ENCODE measurements around the gene FOCAD.

Gene FOCAD

DNA sequence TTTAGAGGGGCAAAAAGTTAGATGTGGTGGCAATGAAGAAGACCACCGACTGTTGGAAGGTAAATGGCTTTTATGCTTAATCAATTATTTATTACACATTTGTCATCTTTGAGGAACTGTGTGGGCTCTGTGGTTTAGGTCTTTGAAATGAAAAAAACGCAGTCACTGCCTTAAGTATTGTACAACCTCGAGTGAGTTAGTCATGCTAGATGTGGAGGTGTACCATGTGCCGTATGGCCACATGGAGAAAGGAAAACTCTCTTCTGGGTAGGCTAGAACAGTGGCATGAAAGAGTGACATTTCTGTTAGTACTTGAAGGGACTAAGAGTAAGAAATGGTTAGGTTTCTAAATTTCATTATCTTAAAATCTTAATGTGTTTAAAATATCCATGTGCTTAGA lies 181.3 kb downstream of the FOCAD start:
- TF ChIP-seq, protein P1, sequence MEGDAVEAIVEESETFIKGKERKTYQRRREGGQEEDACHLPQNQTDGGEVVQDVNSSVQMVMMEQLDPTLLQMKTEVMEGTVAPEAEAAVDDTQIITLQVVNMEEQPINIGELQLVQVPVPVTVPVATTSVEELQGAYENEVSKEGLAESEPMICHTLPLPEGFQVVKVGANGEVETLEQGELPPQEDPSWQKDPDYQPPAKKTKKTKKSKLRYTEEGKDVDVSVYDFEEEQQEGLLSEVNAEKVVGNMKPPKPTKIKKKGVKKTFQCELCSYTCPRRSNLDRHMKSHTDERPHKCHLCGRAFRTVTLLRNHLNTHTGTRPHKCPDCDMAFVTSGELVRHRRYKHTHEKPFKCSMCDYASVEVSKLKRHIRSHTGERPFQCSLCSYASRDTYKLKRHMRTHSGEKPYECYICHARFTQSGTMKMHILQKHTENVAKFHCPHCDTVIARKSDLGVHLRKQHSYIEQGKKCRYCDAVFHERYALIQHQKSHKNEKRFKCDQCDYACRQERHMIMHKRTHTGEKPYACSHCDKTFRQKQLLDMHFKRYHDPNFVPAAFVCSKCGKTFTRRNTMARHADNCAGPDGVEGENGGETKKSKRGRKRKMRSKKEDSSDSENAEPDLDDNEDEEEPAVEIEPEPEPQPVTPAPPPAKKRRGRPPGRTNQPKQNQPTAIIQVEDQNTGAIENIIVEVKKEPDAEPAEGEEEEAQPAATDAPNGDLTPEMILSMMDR (IDR thresholded peaks at IDR 0.05; ENCODE audit: low read depth, low read length, missing control alignments): no peak
- no peak for DNase-seq (ENCODE audit: low read depth)
- H3K4me3 ChIP-seq (ENCODE audit: low read depth, low read length): no peak overlapping the region

GRCh38 chr9:20870115-20870514 lies 186.1 kb downstream of the FOCAD start:
- no peak for DNase-seq (ENCODE audit: low read depth)
- TF ChIP-seq, protein P1 (IDR thresholded peaks at IDR 0.05; ENCODE audit: low read depth, low read length, missing control alignments): no peak
- H3K4me3 ChIP-seq (ENCODE audit: low read depth, low read length): no peak overlapping the region

DNA sequence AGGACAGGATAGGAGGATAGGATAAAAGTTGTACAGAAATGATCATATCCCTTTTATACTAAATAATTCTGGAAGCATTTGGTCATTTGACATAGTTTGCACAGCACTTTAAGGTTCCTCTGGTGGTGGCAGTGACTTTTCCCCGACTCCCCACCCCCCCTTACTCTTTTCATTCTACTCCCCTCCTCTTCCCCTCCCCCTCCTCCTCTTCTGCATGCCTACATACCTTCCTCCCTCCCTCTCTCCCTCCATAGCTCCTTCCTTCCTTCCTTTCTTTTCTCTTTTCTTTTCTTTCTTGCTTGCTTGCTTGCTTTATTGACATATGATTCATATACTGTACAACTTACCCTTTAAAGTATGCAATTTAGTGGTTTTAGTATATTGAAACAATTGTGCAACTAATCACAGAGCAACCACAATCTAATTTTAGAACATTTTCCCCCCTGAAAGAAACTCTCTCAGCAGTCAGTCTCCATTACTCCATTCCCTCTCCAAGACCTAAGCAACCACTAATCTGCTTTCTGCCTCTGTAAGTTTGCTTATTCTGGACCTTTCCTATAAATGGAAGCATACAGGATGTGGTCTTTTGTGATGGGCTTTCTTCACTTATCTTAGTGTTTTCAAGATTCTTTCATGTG lies 188.4 kb downstream of the FOCAD start:
- TF ChIP-seq, protein P1 (IDR thresholded peaks at IDR 0.05; ENCODE audit: low read depth, low read length, missing control alignments): no peak
- no peak for DNase-seq (ENCODE audit: low read depth)
- no peak overlapping the region for H3K4me3 ChIP-seq (ENCODE audit: low read depth, low read length)

DNA sequence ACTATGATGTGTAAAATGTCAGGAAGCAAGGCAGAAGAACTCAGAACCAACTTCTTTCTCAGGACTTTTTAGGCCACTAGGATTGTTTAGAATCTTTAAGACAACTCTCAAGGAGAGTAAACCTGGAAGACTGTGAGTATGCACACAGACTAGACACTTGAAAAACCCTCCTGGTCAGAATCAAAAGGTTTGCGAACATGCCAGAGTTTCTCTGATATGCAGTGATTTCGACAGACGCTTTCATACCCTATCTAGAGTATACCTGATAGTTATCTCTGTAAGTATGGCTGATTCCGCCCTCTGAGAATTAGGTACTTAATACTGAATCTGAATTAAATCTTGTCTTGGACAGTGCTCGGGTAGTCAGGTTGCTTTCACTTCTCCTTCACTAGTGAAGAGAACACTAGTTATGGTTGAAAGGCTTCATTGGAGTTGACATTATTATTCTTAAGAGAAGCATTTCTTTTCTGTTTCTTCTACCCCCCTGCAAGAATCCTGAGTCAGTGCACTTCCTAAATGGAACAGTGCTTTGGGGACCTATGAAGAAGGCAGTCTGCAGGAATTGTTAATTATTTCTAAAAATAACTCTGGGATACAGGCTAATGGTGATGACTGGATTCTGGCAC lies 189.3 kb downstream of the FOCAD start:
- no peak overlapping the region for H3K4me3 ChIP-seq (ENCODE audit: low read depth, low read length)
- TF ChIP-seq, protein P1 (IDR thresholded peaks at IDR 0.05; ENCODE audit: low read depth, low read length, missing control alignments): no peak
- no peak for DNase-seq (ENCODE audit: low read depth)

DNA sequence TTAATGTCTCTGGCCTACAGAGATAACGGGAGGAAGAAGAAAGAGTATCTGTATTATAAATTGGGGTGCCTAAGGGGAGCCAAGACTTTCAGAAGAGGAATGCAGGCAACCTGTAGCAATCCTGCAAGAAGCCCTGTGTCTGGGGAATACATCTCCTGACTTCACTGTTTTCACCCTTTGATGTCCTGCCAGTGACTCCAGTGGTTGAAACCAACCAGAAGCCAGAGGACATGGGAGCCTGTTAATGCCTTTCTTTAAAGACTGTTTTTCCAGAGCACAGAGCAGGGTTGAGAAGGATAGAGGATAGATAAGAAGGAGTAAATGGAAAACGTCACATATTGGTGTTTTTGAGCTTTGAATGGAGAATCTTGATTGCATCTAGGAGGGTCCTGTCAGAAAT lies 196.2 kb downstream of the FOCAD start:
- no peak for DNase-seq (ENCODE audit: low read depth)
- TF ChIP-seq, protein P1 (IDR thresholded peaks at IDR 0.05; ENCODE audit: low read depth, low read length, missing control alignments): no peak
- no peak overlapping the region for H3K4me3 ChIP-seq (ENCODE audit: low read depth, low read length)

DNA sequence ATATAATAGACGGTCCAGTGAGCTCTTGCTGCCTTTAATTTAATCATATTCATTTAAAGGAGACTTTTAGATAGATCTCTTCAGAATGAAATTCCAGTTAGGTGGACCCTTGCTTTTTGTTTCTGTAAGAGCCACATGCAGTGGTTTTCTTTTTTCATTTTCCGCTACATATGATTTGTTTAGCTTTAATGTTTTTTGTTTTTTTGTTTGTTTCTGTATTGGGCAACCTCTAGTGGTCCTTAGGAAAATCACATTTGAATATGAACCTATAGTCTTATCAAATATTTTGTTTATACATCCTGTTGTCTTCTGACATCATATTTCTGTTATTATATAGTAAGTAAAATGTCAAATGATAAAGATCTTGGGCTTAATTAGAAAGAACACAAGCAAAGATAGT lies 196.6 kb downstream of the FOCAD start:
- no peak overlapping the region for H3K4me3 ChIP-seq (ENCODE audit: low read depth, low read length)
- no peak for DNase-seq (ENCODE audit: low read depth)
- TF ChIP-seq, protein P1 (IDR thresholded peaks at IDR 0.05; ENCODE audit: low read depth, low read length, missing control alignments): no peak

Data from GM12864 (cell line).